H1 (cell line): ENCODE results near the gene SSTR3. TPM values are rescaled to one million over a fixed set of nuclear protein-coding genes. Genes with fewer than 3 reads are reported as not detected.

Source experiments
- BRCA1 ChIP-seq: IDR thresholded peaks from 2 replicates; pipeline ENCODE4 v1.6.1; 2012; ENCODE audit warnings: low read depth, low read length, improper control_type of control experiment
- CHD7 ChIP-seq: fragments of 300-600 bp; sonication (generic); IDR thresholded peaks from 2 replicates; pipeline ENCODE4 v1.7.1; 2012; ENCODE audit warnings: low read length, moderate library complexity, mild to moderate bottlenecking, inconsistent platforms; ENCODE audit not compliant: insufficient replicate concordance
- EP300 ChIP-seq, 2 experiments: IDR thresholded peaks; 1 replicate in 1 of 2; 2 replicates in 1 of 2; pipeline ENCODE4 v1.6.1; 2011 to 2012; ENCODE audit warnings: low read depth in 2 of 2, low read length in 2 of 2, mild to moderate bottlenecking in 2 of 2, borderline replicate concordance in 1 of 2, inconsistent platforms in 1 of 2, moderate library complexity in 1 of 2
- RXRA ChIP-seq: IDR thresholded peaks from 2 replicates; pipeline ENCODE4 v1.6.1; 2011; ENCODE audit warnings: low read depth, mild to moderate bottlenecking, low read length, moderate library complexity; ENCODE audit not compliant: insufficient read depth
- SIN3A ChIP-seq, 2 experiments: IDR thresholded peaks in 1 of 2; conservative IDR thresholded peaks in 1 of 2; 2 replicates each; pipeline ENCODE4 v1.6.1; 2011 to 2012; ENCODE audit warnings: low read length in 2 of 2, improper control_type of control experiment in 1 of 2, low read depth in 1 of 2, mild to moderate bottlenecking in 1 of 2
- SP2 ChIP-seq: IDR thresholded peaks from 2 replicates; pipeline ENCODE4 v1.6.1; 2012; ENCODE audit warnings: mild to moderate bottlenecking, low read length, inconsistent platforms
- TCF12 ChIP-seq: IDR thresholded peaks from 2 replicates; pipeline ENCODE4 v1.6.1; 2011; ENCODE audit warnings: low read depth, mild to moderate bottlenecking, low read length
- USF2 ChIP-seq: IDR thresholded peaks from 2 replicates; pipeline ENCODE4 v1.6.1; 2011; ENCODE audit warnings: low read length, improper control_type of control experiment
- polyA plus RNA-seq, 7 experiments: library from polyadenylated mRNA; depleted of rRNA in 3 of 7; stranded (reverse) in 5 of 7; unstranded in 2 of 7; fragments of >200 nt in 5 of 7; fragments of 200-250 nt in 2 of 7; gene quantifications; 1 replicate in 5 of 7; 2 replicates in 1 of 7; 4 replicates in 1 of 7; pipeline versions ENCODE4 v1.2.1 to v1.2.3, GENCODE V29; 2011 to 2013; ENCODE audit warnings: missing spikeins in 2 of 7, mixed read lengths in 2 of 7
- total RNA-seq: library from RNA; stranded (reverse); fragmentation: NEBNext Ultra II Directional; extraction: Animal tissue kit (Norgen Biotek cat#: 25700); gene quantifications from 2 replicates; pipeline ENCODE4 v1.2.1, GENCODE V29; 2021

SSTR3 gene
- total and polyA plus RNA-seq, 2 of the 8 experiments (the other 6 are each of a cell fraction or from before 2014, with no cell fraction given) = 0.22 to 0.77 TPM

GRCh38 chr22:37244114-37244921 lies 32.0 kb upstream of the SSTR3 start, which contains the start of gene RAC2 (continued):
- TF ChIP-seq USF2 (no peak), CHD7 (no peak), RXRA (no peak), SP2 (no peak), TCF12 (no peak), EP300 (IDR thresholded peaks at IDR 0.05; ENCODE audit: borderline replicate concordance in 1 of 2, low read depth in 2 of 2, low read length in 2 of 2) (no peak), SIN3A (conservative IDR thresholded peaks at IDR 0.05 in 1 of 2, IDR thresholded peaks at IDR 0.05 in 1 of 2; ENCODE audit: low read depth in 1 of 2, low read length in 2 of 2) (no peak), BRCA1 (no peak)
